Neural crest cell (in vitro differentiated cells): ENCODE measurements around the gene ANKH. TPM values are rescaled to one million over a fixed set of nuclear protein-coding genes. Genes with fewer than 3 reads are reported as not detected.
"Not testable (repeated sequence)": the region's sequence is repeated elsewhere in the genome, so short reads cannot be mapped to it uniquely, and the experiment has no call there.

Source experiments
- DNase-seq: peaks from one replicate; pipeline ENCODE4 v3.0.0; 2021; ENCODE audit warnings: low read depth, mixed read lengths, low spot score
- H3K27ac Mint-ChIP-seq: one replicate; pipeline ENCODE4 v1.8.0; 2021; ENCODE audit warnings: mild to moderate bottlenecking, mixed read lengths; ENCODE audit not compliant: unreplicated experiment
- H3K27me3 Mint-ChIP-seq: 2 replicates; pipeline ENCODE4 v1.8.0; 2021; ENCODE audit warnings: low read depth, mild to moderate bottlenecking, mixed read lengths
- H3K36me3 Mint-ChIP-seq: 2 replicates; pipeline ENCODE4 v1.8.0; 2021; ENCODE audit warnings: low read depth, mild to moderate bottlenecking, mixed read lengths
- H3K4me1 Mint-ChIP-seq: 2 replicates; pipeline ENCODE4 v1.8.0; 2021; ENCODE audit warnings: mixed read lengths
- H3K4me3 Mint-ChIP-seq: one replicate; pipeline ENCODE4 v1.8.0; 2021; ENCODE audit warnings: mild to moderate bottlenecking, mixed read lengths
- H3K9me3 Mint-ChIP-seq: 2 replicates; pipeline ENCODE4 v1.8.0; 2021; ENCODE audit warnings: mixed read lengths
- CTCF ChIP-seq: fragments of 200-600 bp; sonication (generic); conservative IDR thresholded peaks from 2 replicates; pipeline ENCODE4 v1.5.0; 2021; ENCODE audit warnings: antibody characterized with exemption, mild to moderate bottlenecking
- long read RNA-seq: library from polyadenylated mRNA; unstranded; transcript quantifications from one replicate; pipeline ENCODE4 v2.0.0, GENCODE V29; 2020
- total RNA-seq: library from RNA; stranded (reverse); gene quantifications from 2 replicates; pipeline ENCODE4 v1.2.1, GENCODE V29; 2021

Gene ANKH
- 28.6 and 32.3 TPM in 2 replicates for total RNA-seq
- long read RNA-seq, partial matches to known transcripts = 5 of 9 reads
- long read RNA-seq, other reads (novel, unspliced or antisense) = 4 of 9 reads

- H3K4me1 Mint-ChIP-seq = peaks cover 20% of the 10 kb centered on the region
- H3K4me3 Mint-ChIP-seq = peak within 1 kb of the TSS; percentile 92
- no peaks in the 10 kb centered on the region for H3K36me3 Mint-ChIP-seq
- TF ChIP-seq CTCF = peak; percentile 7
- no peaks in the 10 kb centered on the region for H3K9me3 Mint-ChIP-seq
- peak; percentile 70 for DNase-seq
- peaks cover 33% of the 10 kb centered on the region for H3K27me3 Mint-ChIP-seq
- H3K27ac Mint-ChIP-seq = peak within 1 kb of the TSS; percentile 60
Observed at GRCh38 chr5:14871214-14872069, at the start of gene ANKH. ANKH (minus strand) TSS chr5:14871778; CDS start chr5:14871447, 331 bp downstream.

- DNase-seq = no peak
- Mint-ChIP-seq H3K4me3 (no peak overlapping the region), H3K4me1 (peaks cover 10% of the 10 kb centered on the region), H3K27me3 (no peaks in the 10 kb centered on the region), H3K9me3 (peaks cover 3% of the 10 kb centered on the region), H3K36me3 (no peaks in the 10 kb centered on the region), H3K27ac (no peak overlapping the region)
- TF ChIP-seq CTCF = no peak
Observed at GRCh38 chr5:14920121-14920520, 48.5 kb upstream of the ANKH start.

- H3K27ac Mint-ChIP-seq, H3K4me1 Mint-ChIP-seq, H3K4me3 Mint-ChIP-seq, H3K27me3 Mint-ChIP-seq, H3K36me3 Mint-ChIP-seq, DNase-seq, H3K9me3 Mint-ChIP-seq: not testable (repeated sequence)
Observed at GRCh38 chr5:14919106-14919505, 47.5 kb upstream of the ANKH start.

- Mint-ChIP-seq H3K27ac (no peak overlapping the region), H3K9me3 (peaks cover 3% of the 10 kb centered on the region), H3K4me1 (peaks cover 10% of the 10 kb centered on the region), H3K27me3 (no peaks in the 10 kb centered on the region), H3K36me3 (no peaks in the 10 kb centered on the region), H3K4me3 (no peak overlapping the region)
- no peak for TF ChIP-seq CTCF
- no peak for DNase-seq
Observed at GRCh38 chr5:14917719-14918118, 46.1 kb upstream of the ANKH start.

GRCh38 chr5:14915291-14915952 lies 43.8 kb upstream of the ANKH start:
- no peak for DNase-seq
- Mint-ChIP-seq H3K27ac (no peak overlapping the region), H3K4me3 (no peak overlapping the region), H3K9me3 (peaks cover 3% of the 10 kb centered on the region), H3K36me3 (no peaks in the 10 kb centered on the region), H3K27me3 (no peaks in the 10 kb centered on the region), H3K4me1 (peaks cover 8% of the 10 kb centered on the region)
- no peak for TF ChIP-seq CTCF
